GM19239 (cell line): ENCODE measurements around the gene CHAMP1.
A peak's percentile ranks its signal among the peaks of the same experiment; 100 is the strongest.

Experiments
- DNase-seq: peaks from one replicate; pipeline ENCODE4 v3.0.0; 2011; ENCODE audit warnings: low spot score; ENCODE audit not compliant: insufficient read length
- FAIRE-seq: peaks from 2 replicates; lab custom pipeline; 2011; peaks lifted over from hg19 to GRCh38; lab: Jason Lieb, UNC

The CHAMP1 gene

DNA sequence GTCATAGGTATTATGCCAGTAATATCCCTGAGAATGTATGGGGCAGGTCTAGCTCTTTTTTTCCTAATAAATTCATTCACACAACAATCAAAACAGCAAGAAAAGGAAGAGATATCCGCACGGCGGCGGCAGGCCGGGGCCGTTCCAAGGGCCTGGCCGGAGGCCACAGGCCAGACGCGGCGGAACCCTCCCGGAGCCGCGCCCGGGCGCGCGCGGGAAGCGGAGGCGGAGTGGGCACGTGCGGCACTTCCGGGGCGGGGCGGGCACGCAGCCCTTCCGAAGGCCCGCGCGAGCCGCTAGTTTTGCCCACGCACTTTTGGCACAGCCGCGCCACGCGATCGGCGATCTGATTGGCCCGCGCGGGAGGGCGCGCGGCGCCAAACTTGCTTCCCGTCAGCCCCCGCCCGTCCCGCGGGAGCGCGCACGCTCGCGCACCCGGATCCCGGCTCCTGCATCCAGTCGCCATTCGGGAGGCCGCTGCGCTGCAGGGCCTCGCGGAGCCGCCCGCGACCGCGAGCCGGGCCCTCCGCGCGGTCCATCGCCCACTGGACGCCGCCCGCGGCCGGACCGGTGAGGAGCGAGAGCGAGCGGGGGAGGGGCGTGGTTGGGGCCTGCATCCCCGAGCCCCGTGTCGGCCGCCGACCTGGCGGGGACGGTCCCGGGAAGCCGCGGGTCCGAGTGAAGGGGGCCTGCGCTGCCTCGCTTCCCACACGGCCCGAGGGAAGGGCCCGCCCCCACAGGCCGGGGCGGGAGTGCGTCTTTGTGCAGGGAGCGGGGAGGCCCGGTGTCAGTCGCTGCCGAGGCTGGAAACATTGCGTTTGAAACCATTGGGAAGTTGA is at the start of gene CHAMP1:
CHAMP1 (plus strand) TSS at position 430 of the 839 bp plus-strand sequence. CDS start 9,340 bp downstream, outside the sequence.
- peak; percentile 78 for DNase-seq
- FAIRE-seq: peak; percentile 88

- no peak for FAIRE-seq
- no peak for DNase-seq
These were observed 49.3 kb upstream of the CHAMP1 start for GRCh38 chr13:114264886-114265611.

DNA sequence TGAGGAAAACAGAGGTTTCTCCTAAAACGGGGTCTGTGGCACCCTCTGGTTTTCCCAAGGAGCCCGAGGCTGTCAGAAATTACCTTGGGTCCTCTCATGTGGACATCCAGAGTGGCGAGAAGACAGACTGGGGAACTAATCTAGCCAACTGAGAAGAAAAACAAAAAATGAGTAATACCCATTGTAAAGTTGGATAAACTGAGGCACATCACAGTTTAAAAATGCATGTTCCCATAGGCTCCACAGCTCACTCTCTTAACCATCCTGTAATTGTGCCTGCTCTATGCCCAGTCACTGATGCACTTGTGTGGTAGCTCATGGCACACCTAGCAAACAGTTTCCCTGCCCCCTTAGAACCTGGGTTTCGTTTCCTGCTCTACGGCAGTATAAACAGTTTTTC is 48.1 kb upstream of the CHAMP1 start:
- DNase-seq (no peak), FAIRE-seq (no peak)

DNA sequence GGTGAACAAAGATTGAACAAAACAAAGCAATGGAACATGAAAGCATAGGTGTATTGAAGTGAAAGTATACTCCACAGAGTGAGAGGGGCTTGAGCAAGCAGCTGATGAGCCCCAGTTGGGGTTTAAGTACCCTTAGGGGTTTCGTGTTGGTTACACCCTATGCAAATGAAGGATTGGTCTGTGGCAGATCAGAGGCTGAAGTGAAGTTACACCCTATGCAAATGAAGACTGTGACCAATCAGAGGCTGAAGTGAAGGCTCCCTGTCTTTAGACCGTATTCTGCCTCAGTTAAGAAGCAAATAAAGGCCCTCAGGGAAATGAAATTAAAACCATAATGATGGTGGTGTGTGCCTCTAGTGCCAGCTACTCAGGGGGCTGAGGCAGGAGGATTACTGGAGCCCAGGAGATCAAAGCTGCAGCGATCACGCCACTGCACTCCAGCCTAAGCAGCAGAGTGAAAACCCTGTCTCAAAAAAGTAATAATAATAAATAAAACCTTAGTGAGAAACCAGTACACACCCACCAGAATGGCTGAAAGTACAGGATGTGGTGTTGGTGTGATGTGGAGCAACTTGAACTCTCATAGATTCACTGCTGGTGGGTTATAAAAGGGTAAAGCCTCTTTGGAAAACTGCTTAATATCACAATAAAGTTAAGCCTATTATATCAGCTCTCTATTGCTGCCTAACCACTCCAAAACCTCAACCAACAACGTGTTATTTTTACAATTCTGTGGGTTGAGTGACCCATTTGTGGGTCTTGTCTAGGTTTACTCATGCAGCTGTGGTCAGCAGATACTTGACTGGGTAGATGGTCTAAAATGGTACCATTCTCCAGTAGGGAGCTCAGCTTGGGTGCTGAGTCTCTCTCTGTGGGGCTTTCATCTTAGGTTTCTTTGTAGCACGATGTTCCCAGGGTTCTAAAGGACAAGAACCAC is 45.7 kb upstream of the CHAMP1 start:
- no peak for DNase-seq
- FAIRE-seq: no peak

- FAIRE-seq (no peak), DNase-seq (no peak)
These were observed 45.0 kb upstream of the CHAMP1 start for GRCh38 chr13:114269281-114269770.

GRCh38 chr13:114272977-114273376 is 41.3 kb upstream of the CHAMP1 start:
- FAIRE-seq (no peak), DNase-seq (no peak)

DNA sequence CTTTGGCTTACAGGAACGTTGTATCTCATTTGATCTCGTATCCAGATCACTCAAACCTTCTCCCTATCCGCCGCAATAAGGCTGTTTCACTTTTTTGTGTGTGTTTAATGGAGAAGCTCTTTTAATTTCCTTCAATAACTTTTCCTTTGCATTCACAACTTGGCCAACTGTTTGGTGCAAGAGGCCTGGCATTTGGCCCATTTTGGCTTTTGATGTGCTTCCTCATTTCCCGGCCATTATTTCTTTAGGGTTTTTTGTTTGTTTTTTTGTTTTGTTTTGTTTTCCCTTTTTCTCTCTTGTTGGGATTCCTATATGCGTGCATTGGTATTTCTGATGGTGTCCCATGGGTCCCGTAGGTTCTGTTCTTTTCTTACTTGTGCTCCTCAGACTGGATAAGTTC is 39.0 kb upstream of the CHAMP1 start:
- DNase-seq (no peak), FAIRE-seq (no peak)

DNA sequence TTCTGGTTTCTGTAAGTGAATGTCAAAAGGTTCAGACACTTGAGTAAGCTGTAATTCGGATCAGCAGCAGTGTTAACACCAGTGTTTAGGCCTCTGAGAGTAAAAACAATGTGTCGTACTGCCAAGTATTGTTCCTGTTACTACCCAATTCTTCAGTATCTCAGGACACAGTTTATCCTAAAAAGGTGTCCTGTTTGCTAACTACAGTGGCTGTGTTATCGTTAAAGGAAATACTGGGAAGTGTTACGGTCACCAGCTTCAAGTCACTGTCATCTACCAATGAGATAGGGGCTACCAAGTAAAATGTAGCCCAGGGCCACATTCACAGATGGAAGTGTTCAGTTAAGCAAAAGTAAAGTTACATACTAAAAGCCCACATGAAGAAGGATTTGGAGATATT is 35.2 kb upstream of the CHAMP1 start:
- DNase-seq (no peak), FAIRE-seq (peak; percentile 33)

DNA sequence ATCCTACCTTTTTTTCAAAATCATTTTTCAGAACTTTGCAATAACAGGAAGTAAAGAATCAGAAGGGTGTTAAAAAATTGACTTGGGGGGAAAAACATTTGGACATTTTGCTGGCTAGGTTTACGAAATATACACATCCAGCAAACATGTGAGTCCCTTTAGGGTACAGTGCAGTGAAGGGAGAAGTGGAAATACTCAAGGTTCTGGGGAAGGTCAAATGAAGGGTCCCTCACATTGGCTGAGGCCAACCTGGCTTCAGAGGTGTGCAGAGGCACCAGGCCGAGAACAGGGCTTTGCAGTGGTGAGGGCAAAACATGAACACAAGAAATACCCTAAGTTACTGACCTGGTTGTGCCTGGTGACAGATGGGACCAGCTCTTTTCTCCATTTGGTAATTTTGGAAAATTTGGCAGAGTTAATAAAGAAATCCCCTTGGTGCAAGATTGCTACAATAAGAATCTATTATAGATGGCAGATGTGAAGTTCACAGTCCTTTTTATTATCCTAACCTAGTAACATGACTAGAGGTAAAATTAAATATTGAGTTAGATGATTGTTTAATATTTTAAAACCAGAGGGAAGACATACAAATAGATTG is 34.4 kb upstream of the CHAMP1 start:
- no peak for DNase-seq
- no peak for FAIRE-seq

GRCh38 chr13:114281351-114282040 is 32.8 kb upstream of the CHAMP1 start, which contains the start of gene UPF3A:
UPF3A (plus strand) TSS chr13:114281601; CDS start chr13:114281640, 39 bp downstream.
- FAIRE-seq: peak; percentile 79
- DNase-seq: peak; percentile 69

DNA sequence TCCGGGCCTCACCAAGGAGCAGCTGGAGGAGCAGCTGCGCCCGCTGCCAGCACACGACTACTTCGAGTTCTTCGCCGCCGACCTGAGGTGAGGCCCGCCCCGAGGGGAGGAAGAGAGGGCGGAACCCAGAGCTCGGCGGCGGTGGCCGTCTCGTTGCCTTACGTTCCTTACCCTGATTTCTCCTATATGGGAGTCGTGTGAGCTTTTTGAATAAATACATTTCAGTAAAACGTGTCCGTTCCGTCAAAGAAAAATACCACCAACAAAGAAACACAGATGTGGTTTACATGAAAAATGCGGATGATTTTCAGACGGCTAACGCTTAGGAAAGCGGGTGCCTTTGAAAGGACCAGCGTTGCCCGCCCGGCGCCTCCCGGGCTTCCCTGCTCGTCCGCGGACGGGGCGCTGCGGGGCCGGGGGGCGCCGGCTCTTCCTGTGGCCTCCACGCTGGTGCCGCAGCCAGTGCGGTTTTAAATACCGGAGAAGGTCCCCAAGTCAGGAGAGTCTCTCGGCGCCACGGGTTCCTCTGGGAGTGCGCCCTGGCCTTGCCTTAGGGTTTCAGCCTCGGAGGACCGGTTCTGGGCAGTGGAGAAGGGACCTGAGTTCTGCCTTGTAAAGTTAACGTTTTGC is 32.1 kb upstream of the CHAMP1 start:
- FAIRE-seq (peak; percentile 26), DNase-seq (peak; percentile 40)

DNA sequence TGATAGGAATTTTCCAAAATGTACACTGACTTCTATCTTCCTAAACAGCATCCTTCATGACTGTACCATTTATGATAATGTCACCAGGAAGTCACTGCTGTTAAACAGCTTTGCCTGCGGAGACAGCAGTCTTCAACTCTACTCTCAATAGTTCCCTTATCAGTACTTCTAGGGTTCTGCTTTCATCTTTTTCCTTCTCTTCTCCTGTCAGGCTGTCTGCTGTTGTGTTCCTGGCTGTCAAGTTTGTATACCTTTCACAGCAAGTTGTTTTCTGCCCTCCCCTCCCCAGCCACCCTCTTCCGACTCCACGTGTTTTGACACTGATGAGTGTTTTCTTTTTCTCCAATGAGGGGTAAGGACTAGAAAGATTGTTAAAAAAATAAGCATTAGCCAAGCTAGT is 30.7 kb upstream of the CHAMP1 start:
- no peak for FAIRE-seq

GRCh38 chr13:114284680-114285079 is 29.6 kb upstream of the CHAMP1 start:
- no peak for FAIRE-seq
- no peak for DNase-seq

More for the DNA sequence above, 30.7 kb upstream of the CHAMP1 start:
- DNase-seq: no peak

DNA sequence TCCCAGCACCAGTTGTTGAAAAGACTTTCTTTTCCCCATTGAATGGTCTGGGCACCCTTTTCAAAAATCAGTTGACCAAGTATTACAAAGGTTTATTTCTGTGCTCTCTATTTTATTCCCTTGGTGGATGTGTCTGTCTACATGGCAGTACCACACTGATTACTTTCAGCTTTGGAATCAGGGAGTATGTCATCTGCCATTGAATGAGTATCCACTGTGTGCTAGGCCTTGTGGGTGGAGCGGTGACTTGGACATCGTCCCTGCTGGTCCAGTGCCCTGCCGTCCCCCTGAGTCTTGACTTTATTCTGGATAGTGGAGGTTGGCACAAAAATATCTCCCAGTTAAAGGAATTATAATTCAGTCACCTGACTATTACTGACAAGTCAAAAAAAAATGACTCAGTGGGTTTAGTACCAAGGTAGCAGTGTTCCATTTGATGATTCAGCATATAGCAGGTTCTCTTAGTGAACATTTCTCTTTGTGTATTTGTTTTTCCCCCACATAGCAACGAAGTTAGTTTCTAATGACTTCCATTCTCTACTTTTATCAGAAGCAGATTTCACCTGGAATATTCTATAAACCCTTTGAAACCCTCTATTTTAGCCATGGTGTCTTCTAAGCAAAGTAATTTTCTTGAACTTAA is 29.0 kb upstream of the CHAMP1 start:
- FAIRE-seq: no peak
- DNase-seq: no peak

- FAIRE-seq (no peak), DNase-seq (no peak)
These were observed 27.5 kb upstream of the CHAMP1 start for GRCh38 chr13:114286808-114287207.

- DNase-seq (no peak), FAIRE-seq (no peak)
These were observed 26.1 kb upstream of the CHAMP1 start for GRCh38 chr13:114288157-114288591.

DNA sequence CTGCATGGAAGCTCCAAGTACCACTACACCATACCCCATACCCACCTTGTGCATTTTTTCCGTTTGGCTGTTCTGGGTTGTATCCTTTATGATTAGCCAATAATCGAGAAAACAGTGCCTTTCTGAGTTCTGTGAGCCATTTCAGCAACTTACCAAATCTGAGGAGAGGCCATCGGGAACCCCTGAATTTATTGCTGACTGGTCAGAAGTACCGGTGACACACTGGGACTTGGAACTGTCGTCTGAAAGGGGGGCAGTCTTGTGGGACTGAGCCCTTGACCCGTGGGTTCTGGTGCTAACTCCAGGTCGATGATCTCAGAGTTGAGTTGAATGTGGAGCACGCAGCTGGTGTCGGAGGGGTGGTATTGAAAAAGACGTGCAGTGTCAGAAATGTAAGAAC is 17.9 kb upstream of the CHAMP1 start:
- FAIRE-seq: no peak
- DNase-seq: no peak

GRCh38 chr13:114296902-114297301 is 17.4 kb upstream of the CHAMP1 start:
- FAIRE-seq: no peak
- no peak for DNase-seq
